ENCODE data around the gene UBTD2.

Gene UBTD2

DNA sequence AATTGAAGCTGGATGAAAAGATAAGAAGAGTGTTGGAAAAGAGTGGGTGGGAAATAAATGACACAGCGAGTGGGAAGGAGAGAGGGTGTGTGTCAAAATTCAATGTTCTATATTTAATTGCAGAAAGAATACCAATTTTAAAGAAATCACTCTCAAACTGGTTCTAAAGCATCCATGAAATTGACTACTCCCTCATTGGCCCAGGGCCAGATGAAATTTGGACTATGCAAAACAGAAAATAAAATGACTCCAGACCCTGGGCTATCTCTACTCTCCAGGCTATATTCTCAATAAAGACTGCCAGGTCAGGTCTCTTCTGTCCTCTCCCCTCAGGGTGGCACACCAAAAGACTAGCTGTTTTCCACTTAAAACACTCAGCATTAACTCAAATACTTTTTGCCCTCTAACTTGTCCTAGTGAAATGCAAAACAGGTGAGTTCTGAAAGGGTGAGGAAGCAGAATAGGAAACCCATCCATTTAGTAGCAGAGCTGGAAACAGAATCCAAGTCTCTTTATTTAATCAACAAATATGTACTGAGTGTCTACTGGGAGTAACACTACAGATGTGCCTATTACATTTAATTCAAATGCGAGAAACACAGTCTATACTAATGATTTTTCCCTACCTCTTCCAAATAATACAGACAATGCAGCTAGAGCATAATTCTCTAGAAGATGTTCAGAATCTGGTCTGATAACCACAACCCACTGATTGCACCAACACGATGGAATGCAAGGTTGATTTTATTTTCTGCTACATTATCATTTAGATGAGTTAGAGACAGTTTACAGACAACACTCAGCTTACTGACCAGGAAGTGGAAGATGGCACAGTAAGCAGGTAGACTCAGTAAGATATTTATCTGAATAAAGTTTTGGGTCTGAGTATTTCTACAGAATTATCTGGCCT is 47.5 kb downstream of the UBTD2 start:
- no peak overlapping the region for H3K4me3 ChIP-seq (ENCODE audit: low read depth, low read length)
- TF ChIP-seq, protein P1, sequence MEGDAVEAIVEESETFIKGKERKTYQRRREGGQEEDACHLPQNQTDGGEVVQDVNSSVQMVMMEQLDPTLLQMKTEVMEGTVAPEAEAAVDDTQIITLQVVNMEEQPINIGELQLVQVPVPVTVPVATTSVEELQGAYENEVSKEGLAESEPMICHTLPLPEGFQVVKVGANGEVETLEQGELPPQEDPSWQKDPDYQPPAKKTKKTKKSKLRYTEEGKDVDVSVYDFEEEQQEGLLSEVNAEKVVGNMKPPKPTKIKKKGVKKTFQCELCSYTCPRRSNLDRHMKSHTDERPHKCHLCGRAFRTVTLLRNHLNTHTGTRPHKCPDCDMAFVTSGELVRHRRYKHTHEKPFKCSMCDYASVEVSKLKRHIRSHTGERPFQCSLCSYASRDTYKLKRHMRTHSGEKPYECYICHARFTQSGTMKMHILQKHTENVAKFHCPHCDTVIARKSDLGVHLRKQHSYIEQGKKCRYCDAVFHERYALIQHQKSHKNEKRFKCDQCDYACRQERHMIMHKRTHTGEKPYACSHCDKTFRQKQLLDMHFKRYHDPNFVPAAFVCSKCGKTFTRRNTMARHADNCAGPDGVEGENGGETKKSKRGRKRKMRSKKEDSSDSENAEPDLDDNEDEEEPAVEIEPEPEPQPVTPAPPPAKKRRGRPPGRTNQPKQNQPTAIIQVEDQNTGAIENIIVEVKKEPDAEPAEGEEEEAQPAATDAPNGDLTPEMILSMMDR (IDR thresholded peaks at IDR 0.05; ENCODE audit: control insufficient read depth, extremely low read depth, insufficient read depth): no peak

GRCh38 chr5:172235132-172235780 is 48.3 kb downstream of the UBTD2 start:
- TF ChIP-seq, protein P1 (IDR thresholded peaks at IDR 0.05; ENCODE audit: control insufficient read depth, extremely low read depth, insufficient read depth): no peak
- no peak for DNase-seq (ENCODE audit: low read depth)
- no peak overlapping the region for H3K4me3 ChIP-seq (ENCODE audit: low read depth, low read length)

More for the DNA sequence above, 47.5 kb downstream of the UBTD2 start:
- DNase-seq (ENCODE audit: low read depth): no peak

DNA sequence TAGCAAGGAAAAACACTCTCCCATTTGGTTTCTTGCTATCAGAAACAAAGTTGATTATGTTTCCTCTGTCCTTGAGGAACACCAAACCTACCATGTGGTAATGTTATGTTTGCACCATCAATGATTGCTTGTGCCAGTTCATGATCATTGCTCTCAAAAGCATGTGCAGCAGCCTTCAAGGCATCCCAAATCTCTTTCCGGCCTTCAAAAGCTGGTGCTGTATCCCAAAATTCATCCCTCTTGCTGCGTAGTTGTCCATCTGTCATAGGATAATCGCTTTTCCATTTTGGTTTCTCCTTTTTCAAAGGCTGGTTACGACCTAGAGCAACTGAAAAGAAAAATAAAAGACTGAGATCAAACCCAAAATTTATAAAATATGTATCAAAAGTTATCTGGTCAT is 49.5 kb downstream of the UBTD2 start:
- TF ChIP-seq, protein P1 (IDR thresholded peaks at IDR 0.05; ENCODE audit: control insufficient read depth, extremely low read depth, insufficient read depth): no peak
- DNase-seq (ENCODE audit: low read depth): no peak
- no peak overlapping the region for H3K4me3 ChIP-seq (ENCODE audit: low read depth, low read length)

GRCh38 chr5:172229904-172230303 is 53.7 kb downstream of the UBTD2 start:
- TF ChIP-seq, protein P1 (IDR thresholded peaks at IDR 0.05; ENCODE audit: control insufficient read depth, extremely low read depth, insufficient read depth): no peak
- DNase-seq (ENCODE audit: low read depth): no peak
- no peak overlapping the region for H3K4me3 ChIP-seq (ENCODE audit: low read depth, low read length)

- DNase-seq (ENCODE audit: low read depth): no peak
- no peak overlapping the region for H3K4me3 ChIP-seq (ENCODE audit: low read depth, low read length)
- TF ChIP-seq, protein P1 (IDR thresholded peaks at IDR 0.05; ENCODE audit: control insufficient read depth, extremely low read depth, insufficient read depth): no peak
Measured at GRCh38 chr5:172224996-172225395, 58.6 kb downstream of the UBTD2 start.

DNA sequence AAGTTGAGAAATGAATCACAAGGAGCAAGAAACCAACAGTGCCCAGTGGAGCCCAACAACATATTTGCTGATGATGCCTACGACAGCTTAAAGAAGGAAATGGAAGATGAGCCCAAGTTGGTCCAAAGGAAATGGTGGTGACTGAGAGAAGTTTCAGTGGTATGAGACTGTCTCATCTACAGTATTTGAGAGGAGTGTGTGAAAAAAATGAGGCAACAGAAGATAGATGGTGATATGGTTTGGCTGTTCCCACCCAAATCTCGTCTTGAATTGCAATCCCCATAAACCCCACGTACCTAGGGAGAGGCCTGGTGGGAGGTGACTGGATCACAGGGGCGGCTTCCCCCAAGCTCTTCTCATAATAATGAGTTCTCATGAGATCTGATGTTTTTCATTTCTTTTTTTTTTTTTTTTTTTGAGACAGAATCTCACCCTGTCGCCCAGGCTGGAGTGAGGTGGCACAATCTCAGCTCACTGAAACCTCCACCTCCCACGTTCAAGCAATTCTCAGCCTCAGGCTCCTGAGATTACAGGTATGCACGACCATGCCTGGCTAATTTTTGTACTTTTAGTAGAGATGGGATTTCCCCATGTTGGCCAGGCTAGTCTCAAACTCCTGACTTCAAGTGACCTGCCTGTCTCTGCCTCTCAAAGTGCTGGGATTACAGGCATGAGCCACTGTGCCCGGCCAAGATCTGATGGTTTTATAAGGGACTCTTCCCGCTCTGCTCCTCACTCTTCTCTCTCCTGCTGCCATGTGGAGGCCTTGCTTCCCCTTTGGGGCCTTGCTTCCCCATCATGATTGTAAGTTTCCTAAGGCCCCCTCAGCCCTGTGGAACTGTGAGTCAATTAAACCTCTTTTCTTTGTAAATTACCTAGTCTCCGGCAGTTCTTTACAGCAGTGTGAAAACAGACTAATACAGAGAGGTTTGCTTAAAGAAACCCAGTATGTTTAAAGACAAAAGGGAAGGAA is 59.4 kb downstream of the UBTD2 start:
- TF ChIP-seq, protein P1 (IDR thresholded peaks at IDR 0.05; ENCODE audit: control insufficient read depth, extremely low read depth, insufficient read depth): no peak

More for the DNA sequence above, 59.4 kb downstream of the UBTD2 start:
- no peak for DNase-seq (ENCODE audit: low read depth)
- no peak overlapping the region for H3K4me3 ChIP-seq (ENCODE audit: low read depth, low read length)

Data from LNCaP clone FGC (cell line).